MM.1S (cell line): ENCODE data around the gene ZNF408.

Experiments
- DNase-seq: peaks from one replicate; pipeline ENCODE4 v3.0.0-alpha.2; 2015
- H2AFZ ChIP-seq: fragments of 300-600 bp; sonication (generic); 2 replicates; pipeline ENCODE4 v1.6.0; 2016; ENCODE audit warnings: antibody characterized with exemption, low read length
- H3F3A ChIP-seq: fragments of 300-600 bp; sonication (generic); 2 replicates; pipeline ENCODE4 v1.6.1; 2016; ENCODE audit warnings: mild to moderate bottlenecking, antibody characterized with exemption, low read length, moderate library complexity, mixed read lengths; ENCODE audit not compliant: insufficient read depth
- H3K27ac ChIP-seq: fragments of 300-600 bp; sonication (generic); 2 replicates; pipeline ENCODE4 v1.5.1; 2016; ENCODE audit warnings: mild to moderate bottlenecking, low read length
- H3K27me3 ChIP-seq: fragments of 300-600 bp; sonication (generic); replicated peaks from 2 replicates; pipeline ENCODE4 v1.6.0; 2016; ENCODE audit warnings: low read length; ENCODE audit not compliant: insufficient read depth
- H3K36me3 ChIP-seq: fragments of 300-600 bp; sonication (generic); replicated peaks from 2 replicates; pipeline ENCODE4 v1.6.1; 2016; ENCODE audit warnings: mild to moderate bottlenecking, low read length, mixed read lengths; ENCODE audit not compliant: insufficient read depth
- H3K4me1 ChIP-seq: fragments of 300-600 bp; sonication (generic); 2 replicates; pipeline ENCODE4 v1.6.1; 2016; ENCODE audit warnings: low read length, mixed read lengths
- H3K4me2 ChIP-seq: fragments of 300-600 bp; sonication (generic); 2 replicates; pipeline ENCODE4 v1.6.0; 2016; ENCODE audit warnings: low read depth, low read length
- H3K4me3 ChIP-seq: fragments of 300-600 bp; sonication (generic); 2 replicates; pipeline ENCODE4 v1.5.1; 2016; ENCODE audit warnings: low read length, mixed read lengths
- H3K79me2 ChIP-seq: fragments of 300-600 bp; sonication (generic); 2 replicates; pipeline ENCODE4 v1.6.1; 2016; ENCODE audit warnings: mixed run types, low read length, mixed read lengths
- H3K9ac ChIP-seq: fragments of 300-600 bp; sonication (generic); 2 replicates; pipeline ENCODE4 v1.6.1; 2016; ENCODE audit warnings: low read length, mixed read lengths
- H3K9me2 ChIP-seq: fragments of 300-600 bp; sonication (generic); replicated peaks from 2 replicates; pipeline ENCODE4 v1.6.1; 2016; ENCODE audit warnings: mild to moderate bottlenecking, low read length, mixed read lengths; ENCODE audit not compliant: insufficient read depth
- H3K9me3 ChIP-seq: fragments of 300-600 bp; sonication (generic); replicated peaks from 2 replicates; pipeline ENCODE4 v1.6.1; 2016; ENCODE audit warnings: mild to moderate bottlenecking, low read length, mixed read lengths; ENCODE audit not compliant: insufficient read depth
- H4K20me1 ChIP-seq: fragments of 300-600 bp; sonication (generic); 2 replicates; pipeline ENCODE4 v1.6.1; 2016; ENCODE audit warnings: mild to moderate bottlenecking, low read length, moderate library complexity, mixed read lengths; ENCODE audit not compliant: insufficient read depth
- CTCF ChIP-seq: fragments of 300-600 bp; sonication (generic); IDR thresholded peaks from 2 replicates; pipeline ENCODE4 v1.5.1; 2016; ENCODE audit warnings: antibody characterized with exemption, low read length, mixed read lengths
- EZH2 ChIP-seq: fragments of 300-600 bp; sonication (generic); optimal IDR thresholded peaks from 2 replicates; pipeline ENCODE3; 2017; ENCODE audit warnings: low read depth, mild to moderate bottlenecking, antibody characterized with exemption, low read length, mixed read lengths
- EZH2phosphoT487 ChIP-seq: fragments of 300-600 bp; sonication (generic); IDR thresholded peaks from 2 replicates; pipeline ENCODE4 v1.6.1; 2018; ENCODE audit warnings: antibody characterized with exemption, low read length

The ZNF408 gene

GRCh38 chr11:46731545-46731944 is 30.7 kb downstream of the ZNF408 start:
- no peak overlapping the region for H3K4me3 ChIP-seq
- no peak overlapping the region for H3K27ac ChIP-seq
- H4K20me1 ChIP-seq = no peaks in the 10 kb centered on the region
- no peaks in the 10 kb centered on the region for H3K27me3 ChIP-seq
- TF ChIP-seq CTCF (no peak), EZH2 (no peak), EZH2phosphoT487 (no peak)
- no peaks in the 10 kb centered on the region for H3K79me2 ChIP-seq
- no peak overlapping the region for H3K4me2 ChIP-seq
- no peaks in the 10 kb centered on the region for H3K36me3 ChIP-seq
- H3F3A ChIP-seq = no peaks in the 10 kb centered on the region
- no peak for DNase-seq
- no peak overlapping the region for H3K9ac ChIP-seq
- no peak overlapping the region for H2AFZ ChIP-seq
- no peaks in the 10 kb centered on the region for H3K9me3 ChIP-seq
- no peaks in the 10 kb centered on the region for H3K4me1 ChIP-seq
- H3K9me2 ChIP-seq = no peaks in the 10 kb centered on the region

GRCh38 chr11:46733234-46733633 is 32.4 kb downstream of the ZNF408 start:
- Histone ChIP-seq H3K9me3 (no peaks in the 10 kb centered on the region), H3K36me3 (no peaks in the 10 kb centered on the region)
- TF ChIP-seq CTCF = no peak
- no peak for TF ChIP-seq EZH2

GRCh38 chr11:46736146-46736545 is 35.3 kb downstream of the ZNF408 start:
- H3K27me3 ChIP-seq = no peaks in the 10 kb centered on the region
- no peaks in the 10 kb centered on the region for H3K9me2 ChIP-seq
- H3K36me3 ChIP-seq = no peaks in the 10 kb centered on the region
- H3K9ac ChIP-seq = no peak overlapping the region
- no peaks in the 10 kb centered on the region for H3F3A ChIP-seq
- H3K79me2 ChIP-seq = no peaks in the 10 kb centered on the region
- H3K9me3 ChIP-seq = no peaks in the 10 kb centered on the region
- DNase-seq = no peak
- H3K4me2 ChIP-seq = no peak overlapping the region
- no peak overlapping the region for H3K4me3 ChIP-seq
- no peak overlapping the region for H2AFZ ChIP-seq
- TF ChIP-seq EZH2 (no peak), CTCF (no peak), EZH2phosphoT487 (no peak)
- no peaks in the 10 kb centered on the region for H3K4me1 ChIP-seq
- H4K20me1 ChIP-seq = no peaks in the 10 kb centered on the region
- H3K27ac ChIP-seq = no peak overlapping the region

More at GRCh38 chr11:46733234-46733633, 32.4 kb downstream of the ZNF408 start:
- Histone ChIP-seq H3K27ac (no peak overlapping the region), H3K4me3 (no peak overlapping the region), H3K9ac (no peak overlapping the region), H3K9me2 (no peaks in the 10 kb centered on the region), H3K79me2 (no peaks in the 10 kb centered on the region), H4K20me1 (no peaks in the 10 kb centered on the region), H3K27me3 (no peaks in the 10 kb centered on the region), H3K4me1 (no peaks in the 10 kb centered on the region), H3F3A (no peaks in the 10 kb centered on the region), H3K4me2 (no peak overlapping the region), H2AFZ (no peak overlapping the region)
- no peak for DNase-seq

GRCh38 chr11:46736615-46737014 is 35.8 kb downstream of the ZNF408 start:
- no peaks in the 10 kb centered on the region for H3K36me3 ChIP-seq
- TF ChIP-seq EZH2 (no peak), CTCF (no peak), EZH2phosphoT487 (no peak)

More at GRCh38 chr11:46736615-46737014, 35.8 kb downstream of the ZNF408 start:
- Histone ChIP-seq H3K9me2 (no peaks in the 10 kb centered on the region), H3K4me3 (no peak overlapping the region), H3K4me1 (no peaks in the 10 kb centered on the region), H3K9ac (no peak overlapping the region), H4K20me1 (no peaks in the 10 kb centered on the region), H3K79me2 (no peaks in the 10 kb centered on the region), H3K9me3 (no peaks in the 10 kb centered on the region), H3K27me3 (no peaks in the 10 kb centered on the region), H3K27ac (no peak overlapping the region), H2AFZ (no peak overlapping the region), H3K4me2 (no peak overlapping the region), H3F3A (no peaks in the 10 kb centered on the region)
- no peak for DNase-seq
